Activated CD4-positive, CD25-positive, alpha-beta regulatory T cell treated with anti-CD3 and anti-CD28 coated beads, Interleukin-2, amount 50 U/mL, for 16 hours (primary cell): Measurements from ENCODE around the gene ATXN7.

Source experiments
- DNase-seq: peaks from one replicate; pipeline ENCODE4 v3.0.0-alpha.2; 2020; ENCODE audit warnings: low read depth, low spot score

ATXN7 gene

DNA sequence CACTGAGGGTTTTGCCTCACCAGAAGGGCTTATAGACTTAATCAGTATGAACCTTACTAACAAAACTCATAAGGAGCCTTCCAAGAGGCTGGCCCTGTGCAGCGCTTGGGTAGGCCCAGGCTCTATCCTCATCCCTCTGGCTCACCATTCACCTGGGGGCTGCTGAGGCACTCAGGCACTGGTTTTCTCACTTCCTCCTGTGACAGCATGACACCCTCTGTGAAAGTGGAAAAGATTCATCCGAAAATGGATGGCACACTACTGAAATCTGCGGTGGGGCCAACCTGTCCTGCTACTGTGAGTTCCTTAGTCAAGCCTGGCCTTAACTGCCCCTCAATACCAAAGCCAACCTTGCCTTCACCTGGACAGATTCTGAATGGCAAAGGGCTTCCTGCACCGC is 118.3 kb downstream of the ATXN7 start:
- no peak for DNase-seq

DNA sequence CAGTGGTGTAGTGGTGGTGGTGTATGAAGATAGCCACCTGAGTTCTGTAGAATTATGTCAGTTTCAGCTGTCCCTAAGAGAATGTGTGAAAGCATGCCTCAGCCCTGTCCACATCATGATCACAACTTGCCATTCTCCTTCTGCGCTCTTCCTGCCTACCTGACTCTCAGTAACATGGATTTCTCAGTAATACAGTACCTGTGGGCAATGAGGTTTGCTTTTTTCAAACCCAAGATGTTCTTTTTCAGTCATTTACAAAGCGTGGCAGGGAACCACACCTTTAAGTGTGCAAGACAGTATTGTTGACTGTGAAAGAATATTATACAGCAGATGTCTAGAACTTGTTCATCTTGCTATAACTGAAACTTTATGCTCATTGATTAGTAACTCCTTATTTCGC is 120.7 kb downstream of the ATXN7 start:
- no peak for DNase-seq

DNA sequence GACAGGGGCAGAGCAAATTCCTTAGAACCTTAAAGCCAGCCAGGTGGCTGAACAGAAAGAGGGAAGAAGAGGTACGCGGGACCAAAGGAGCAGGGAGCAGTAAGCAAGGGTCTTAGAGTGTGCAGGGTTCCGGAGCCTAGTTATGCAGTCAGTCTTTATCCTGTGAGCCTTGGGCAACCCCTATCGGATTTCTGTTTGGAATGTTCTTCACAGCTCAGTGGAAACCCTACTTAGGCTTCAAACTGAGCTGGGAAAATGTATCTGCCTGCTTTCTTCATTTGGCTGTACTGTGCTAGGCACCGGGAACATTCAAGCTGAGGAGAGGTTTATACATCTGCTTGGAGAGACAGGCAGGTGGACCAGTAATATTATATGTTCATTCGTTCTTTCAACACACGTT is 122.5 kb downstream of the ATXN7 start:
- DNase-seq, result no peak

DNA sequence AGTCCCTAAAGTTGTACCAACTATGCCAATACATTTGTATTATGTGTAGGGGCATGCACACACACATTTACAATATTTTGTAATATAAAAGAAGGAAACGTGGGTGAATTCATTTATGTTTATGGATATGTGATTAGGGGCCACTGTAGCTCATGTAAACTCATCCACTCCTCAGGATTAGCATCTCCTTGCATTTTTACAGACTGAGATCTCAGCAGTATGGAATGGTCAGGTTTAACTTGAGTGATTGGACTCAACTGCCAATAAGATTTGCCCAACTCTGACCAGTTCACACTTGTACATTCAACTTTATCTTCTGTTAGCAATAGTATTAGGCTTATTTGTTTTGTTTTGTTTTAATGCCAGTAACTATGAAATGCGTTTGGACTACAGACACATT is 123.2 kb downstream of the ATXN7 start:
- no peak for DNase-seq

DNA sequence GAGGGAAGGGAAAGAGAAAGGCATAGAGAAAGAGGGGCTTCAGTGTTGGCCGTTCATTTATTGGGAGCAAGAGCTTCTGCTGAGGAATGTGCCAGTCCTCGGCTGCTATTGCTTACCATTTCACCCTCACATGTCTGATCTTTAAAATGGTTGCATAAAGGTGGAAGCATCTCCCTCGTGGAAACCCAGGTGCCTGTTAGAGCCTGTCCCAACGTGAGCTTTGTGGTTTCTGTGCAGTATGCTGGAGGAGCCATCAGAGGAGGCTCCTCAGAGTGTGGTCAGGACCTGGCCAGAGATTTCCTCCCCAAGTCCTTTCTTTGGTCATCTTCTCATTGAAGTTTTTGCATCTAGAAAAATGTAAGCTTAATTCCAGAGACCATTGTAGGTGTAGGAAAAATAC is 125.3 kb downstream of the ATXN7 start:
- DNase-seq, result no peak

DNA sequence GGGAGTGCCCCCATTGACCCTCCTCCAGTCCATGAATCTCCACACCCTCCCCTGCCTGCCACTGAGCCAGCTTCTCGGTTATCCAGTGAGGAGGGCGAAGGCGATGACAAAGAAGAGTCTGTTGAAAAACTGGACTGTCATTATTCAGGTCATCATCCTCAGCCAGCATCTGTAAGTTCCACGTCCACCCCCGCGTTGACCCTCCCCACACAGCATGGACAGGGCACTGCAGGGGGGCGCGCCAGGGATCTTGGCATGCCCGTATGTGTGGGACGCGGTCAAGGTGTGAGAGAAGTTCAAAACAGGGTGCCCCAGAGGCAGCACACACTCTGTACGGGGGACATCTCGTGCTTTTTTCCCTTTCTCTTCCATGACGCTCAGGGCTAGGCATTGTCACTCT is 126.5 kb downstream of the ATXN7 start:
- no peak for DNase-seq

DNA sequence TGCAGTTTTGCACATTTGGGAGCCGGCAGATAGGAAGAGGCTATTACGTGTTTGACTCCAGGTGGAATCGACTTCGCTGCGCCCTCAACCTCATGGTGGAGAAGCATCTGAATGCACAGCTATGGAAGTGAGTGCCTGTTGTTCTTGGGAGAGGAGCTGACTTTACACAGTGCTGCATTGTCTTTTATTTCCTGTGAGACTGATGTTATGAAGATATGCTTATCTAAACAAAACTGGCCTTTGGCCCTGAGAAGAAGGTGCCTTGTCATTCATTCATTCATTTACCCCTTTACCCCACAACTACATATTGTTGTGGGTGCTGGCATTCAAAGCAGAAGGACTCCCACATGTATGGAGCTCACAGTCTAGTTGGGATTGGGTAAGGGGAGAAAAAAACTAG is 127.1 kb downstream of the ATXN7 start:
- no peak for DNase-seq

DNA sequence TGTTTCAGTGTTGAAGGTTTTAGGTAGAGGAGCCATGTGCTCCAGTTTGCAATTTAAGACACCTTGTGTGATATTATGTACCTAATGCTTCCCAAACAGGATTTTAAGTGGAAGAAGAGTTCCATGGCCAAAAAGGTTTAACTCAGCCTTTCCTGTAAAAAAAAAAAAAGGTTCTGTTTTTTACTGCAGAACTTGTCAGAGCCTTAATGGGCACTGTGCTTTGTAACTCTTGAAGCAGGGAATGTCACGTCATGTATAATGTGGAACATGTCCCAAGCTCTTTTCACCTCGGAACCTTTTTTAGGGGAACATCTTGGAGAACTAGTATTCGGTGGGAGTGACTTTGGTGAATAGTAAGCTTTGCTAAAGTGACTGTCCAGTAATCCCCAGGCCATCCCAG is 128.0 kb downstream of the ATXN7 start:
- no peak for DNase-seq

DNA sequence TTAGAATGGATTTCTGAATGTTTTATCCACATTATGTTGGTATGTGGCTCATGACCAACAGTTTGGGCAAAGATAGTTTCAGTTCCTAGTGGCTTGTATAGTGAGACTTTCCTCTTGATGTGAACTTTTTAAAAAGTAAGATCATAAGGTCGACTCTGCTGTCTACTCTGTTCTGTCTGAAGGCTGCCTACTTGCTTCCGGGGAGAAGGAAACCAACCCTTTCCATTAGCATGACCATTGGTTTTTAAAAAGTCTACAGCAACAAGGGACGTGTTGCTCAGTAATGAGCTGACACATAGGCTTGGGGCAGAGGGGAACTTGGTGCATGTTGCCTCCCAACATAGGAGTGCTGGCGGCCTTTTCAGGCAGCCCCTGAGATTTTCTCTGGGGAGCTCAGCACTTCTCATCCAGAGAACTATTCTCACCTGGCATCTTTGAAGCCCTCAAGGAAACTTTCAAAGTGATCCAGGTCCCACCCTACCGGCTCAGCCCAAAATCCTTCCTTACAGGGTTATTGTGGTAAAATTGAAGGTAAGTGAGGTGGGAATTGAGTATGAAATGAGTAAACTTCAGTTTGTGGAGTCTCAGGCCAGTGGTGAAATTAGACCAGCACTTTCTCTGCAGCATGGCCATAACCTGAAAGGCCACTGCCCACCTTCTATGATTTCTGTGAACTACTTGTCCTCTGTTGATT is 129.0 kb downstream of the ATXN7 start:
- no peak for DNase-seq

DNA sequence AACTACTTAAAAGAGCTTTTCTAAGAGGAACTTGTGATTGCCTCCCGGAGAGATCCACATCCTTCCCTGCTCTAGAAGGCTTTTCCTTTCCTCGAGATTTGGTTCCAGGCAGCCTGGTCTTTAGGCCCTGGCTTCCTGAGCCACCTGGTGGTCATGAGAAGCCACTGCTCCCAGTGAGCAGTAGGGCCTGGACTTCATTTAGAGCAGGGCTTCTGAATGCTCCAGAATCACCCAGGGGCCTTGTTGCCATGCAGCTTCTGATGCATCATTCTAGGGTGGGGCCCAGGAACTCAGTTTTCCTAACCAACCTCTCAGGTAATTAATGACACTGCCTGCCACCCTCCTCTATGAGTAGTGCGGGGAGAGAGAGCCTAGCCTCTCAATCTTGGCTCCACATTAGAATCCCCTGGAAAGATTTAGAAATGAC is 130.0 kb downstream of the ATXN7 start:
- no peak for DNase-seq

DNA sequence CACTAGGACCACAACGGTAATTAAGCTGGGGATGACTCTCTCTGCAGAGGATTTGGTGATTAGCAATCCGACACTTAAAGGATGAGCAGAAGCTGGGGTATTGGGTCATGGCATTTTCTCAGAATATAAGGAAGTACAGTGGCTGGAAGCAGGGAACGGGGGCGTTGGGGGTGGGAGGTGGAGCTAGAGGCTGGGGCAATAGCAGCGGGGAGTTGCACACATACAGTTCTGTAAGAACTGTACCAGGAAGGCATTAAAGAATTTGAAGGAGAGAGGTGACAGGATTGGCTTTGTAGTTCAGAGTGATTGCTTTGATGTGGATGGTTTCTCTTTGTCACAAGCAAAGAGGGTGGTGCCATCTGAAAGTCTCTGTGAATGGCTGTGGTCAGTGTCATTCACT is 131.4 kb downstream of the ATXN7 start:
- no peak for DNase-seq

DNA sequence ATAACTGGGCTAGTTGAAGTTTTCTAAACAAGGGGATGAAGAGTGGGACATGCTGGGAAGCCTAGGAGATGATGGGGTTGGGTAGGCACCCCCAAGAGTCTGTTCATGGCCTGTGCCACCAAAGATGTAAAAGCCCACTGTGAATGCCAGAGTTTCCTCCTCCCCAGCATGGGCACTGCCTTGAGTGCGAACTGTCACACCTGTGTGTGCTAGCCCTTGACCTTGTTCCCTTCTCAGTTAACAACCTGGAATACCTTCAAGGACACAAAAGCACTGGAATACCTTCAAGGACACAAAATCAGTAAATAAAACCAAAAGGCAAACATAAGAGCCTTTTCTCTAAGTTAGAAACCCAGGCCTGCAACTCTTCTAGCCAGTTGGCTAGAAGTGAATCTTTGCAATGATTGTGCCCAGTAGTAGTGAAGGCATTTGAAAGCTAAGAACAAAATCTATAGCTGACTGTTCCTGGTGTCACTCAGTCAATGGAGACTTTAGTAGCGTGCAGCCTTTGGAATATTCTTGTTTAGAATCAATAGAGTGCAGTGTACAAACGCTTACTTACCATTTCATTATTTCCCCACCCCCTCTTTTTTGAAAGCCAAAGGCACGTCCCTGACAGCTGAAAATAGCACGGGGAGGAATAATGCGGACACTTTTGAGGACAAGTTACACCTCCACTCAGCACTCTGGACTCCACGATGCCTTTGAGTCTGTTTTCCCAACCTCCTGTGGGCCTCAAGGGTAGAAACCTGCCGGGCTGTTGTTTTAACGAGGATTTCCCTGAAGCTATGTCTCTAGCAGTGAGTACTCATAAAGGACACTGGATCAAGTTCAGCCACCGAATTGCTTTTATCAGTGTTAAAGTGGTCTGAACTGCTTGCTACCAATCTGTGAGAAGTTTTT is 135.4 kb downstream of the ATXN7 start:
- DNase-seq, result no peak

DNA sequence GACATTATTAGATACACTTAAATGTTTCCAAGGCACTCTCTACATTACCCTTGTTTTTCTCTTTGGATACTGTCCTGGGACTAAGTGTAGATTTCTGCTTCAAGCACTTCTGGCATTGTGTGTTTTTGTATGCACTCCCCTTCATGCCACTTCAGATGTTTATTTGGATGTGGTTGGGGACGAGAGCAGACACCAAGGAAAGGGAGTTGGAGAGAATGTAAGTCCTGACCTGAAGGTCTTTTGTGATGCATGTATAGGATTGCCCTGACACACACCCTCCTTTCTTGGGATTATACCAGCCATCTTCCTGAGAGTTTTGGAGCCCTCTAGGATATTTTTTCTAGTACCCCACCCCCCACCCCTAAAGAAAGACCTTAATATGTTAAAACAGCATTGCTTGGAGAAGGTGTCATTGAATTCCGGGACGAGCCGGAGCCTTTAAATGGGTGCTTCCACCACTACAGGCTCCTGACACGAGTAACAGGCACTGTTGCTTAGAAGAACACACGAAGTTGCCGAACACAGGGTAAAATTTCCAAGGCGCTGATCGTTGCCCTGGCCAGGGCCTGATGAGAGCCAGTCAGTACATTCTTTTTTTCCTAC is 136.9 kb downstream of the ATXN7 start:
- DNase-seq, result no peak

DNA sequence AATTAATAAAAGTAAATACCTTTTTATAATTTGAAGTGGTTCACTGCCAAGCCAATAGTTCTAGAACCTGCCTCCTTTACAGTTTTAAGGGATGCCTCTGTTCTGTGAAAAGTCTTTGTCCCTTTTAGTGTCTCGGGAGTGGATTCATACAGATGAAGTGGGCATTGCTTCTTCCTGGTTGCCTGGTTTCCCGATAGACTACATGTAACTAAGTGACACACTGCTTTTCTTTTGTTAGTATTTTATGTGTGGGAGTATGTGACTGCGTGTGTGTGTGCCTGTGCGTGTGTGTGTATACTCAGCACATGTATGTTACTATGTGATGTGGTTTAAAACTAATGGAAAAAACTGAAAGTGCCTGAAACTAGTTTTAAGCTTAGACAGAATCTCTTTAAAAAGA is 138.6 kb downstream of the ATXN7 start:
- DNase-seq, result no peak

DNA sequence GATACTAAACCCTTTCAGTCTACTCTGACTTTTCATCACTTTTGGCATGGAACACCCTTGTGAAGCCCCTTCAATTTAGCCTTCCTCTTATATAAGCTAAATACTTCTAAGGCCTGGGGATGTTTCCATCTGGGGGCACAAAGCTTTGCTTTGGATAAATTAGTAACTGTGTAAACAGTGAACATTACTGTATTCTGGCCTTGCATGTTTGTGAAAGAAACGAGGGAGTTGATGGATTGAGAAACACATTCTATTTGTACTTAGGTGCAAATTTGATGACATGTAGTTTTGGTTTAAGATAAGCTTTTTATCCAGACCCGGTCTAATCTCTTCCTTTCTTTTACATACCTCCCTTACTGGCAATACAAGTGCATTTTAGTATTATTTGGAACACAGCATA is 139.9 kb downstream of the ATXN7 start:
- DNase-seq, result no peak

DNA sequence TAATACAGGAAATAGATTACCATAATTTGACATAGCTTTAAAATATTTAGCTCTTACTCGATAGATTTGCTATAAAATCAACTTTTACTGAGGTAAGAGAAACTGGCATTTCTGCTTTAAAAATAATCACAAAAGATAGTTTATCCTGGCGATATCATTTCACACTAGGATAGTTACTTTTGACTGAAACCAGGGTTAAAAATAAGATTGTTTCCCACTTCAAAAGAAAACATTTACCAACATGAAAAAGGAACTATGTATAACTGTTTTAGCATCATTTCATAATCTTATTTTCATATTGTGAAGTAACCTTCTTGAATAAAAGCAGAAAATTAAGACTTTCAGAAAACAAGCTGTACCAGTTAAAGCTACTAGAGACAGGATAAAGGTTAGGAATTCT is 144.3 kb downstream of the ATXN7 start:
- no peak for DNase-seq

DNA sequence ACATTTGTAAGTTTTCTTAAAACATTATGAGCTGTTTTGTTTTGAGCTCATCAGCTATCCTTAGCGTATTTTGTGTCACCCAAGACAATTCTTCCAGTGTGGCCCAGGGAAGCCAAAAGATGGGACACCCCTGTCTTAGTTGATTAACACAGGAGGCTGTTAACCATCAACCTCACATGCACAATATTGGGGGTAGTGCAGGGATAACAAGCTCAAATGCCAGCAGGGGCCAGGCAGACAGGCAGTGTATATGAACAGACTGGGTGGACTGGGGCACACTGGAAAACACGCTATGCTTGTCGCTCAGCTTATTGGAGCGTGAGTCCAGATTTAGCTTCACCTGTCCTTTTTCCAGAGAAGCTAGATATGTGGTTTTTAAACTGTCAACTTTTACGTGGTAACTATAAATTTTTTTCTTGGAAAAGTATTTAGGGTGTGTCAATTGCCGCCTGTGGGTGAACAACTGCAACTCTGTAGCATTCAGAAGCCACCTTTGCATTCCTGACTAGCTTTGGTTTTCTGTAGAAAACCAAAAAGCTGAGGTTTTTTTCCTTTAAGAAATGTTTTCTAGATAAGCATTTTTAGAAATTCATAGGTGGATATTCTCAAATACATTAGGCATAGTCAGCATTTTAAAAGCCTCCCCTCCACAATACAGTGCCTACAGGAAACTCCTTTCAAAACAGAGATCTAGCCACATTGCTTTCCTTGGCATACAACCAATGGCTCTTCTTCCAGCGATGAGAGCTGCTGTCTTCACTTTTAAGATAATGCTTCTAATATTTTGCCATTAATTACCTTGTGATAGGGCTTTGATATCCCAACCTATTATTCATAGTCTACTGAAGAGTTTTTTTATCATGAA is 145.1 kb downstream of the ATXN7 start:
- DNase-seq, result no peak

DNA sequence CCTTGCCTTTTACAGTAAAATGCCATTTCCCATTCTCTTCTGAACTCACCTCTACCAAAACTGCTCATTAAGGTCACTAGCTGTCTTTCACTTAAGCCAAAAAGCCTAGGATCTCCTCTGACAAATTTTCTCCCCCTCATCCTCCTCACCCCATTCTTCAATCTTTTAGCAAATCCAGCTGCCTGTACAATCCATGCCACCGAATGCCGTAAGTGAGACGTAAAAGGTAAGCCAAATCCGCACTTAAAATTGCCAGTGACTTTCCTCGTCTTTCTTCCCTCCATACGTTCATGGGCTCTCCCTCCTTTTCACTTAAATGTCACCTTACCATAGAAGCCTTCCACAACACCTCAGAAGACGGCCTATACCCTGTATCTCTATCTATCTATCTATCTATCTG is 145.9 kb downstream of the ATXN7 start:
- DNase-seq, result no peak

DNA sequence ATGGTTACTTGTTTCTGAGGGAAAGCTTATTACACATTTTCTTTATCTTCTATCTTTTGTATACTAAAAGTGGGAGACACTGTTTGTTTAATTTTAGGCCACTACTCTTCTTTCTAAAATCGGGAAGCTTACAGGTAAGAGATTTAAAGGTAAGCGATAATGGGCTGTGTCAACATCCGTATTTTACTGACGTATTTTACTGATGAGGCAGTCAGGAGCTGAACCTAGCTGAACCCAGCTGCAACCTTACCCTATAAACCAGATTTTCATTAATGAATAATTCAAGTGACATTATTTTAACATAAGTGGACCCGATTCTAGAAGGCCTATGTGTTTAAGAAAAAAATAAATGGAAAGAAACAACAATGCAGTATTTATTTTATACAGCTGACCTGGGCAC is 146.5 kb downstream of the ATXN7 start:
- no peak for DNase-seq

DNA sequence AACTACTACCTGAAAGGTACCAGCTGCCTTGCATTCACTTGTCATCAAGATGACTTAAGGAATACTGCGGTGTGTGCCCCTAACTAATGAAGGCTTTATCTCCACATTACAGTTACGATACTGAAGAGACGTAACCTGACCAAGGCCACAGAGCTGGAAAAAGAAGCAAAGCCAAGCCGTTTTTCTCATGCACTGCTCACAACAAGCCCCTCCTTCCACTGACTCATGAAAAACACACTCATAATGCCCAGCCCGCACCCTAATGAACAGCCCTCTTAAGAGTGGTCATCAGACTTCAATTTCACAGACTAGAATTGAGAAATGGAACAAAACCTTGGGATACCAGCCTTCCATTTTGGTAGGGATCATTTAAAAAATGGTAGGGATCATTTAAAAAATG is 148.0 kb downstream of the ATXN7 start:
- no peak for DNase-seq

DNA sequence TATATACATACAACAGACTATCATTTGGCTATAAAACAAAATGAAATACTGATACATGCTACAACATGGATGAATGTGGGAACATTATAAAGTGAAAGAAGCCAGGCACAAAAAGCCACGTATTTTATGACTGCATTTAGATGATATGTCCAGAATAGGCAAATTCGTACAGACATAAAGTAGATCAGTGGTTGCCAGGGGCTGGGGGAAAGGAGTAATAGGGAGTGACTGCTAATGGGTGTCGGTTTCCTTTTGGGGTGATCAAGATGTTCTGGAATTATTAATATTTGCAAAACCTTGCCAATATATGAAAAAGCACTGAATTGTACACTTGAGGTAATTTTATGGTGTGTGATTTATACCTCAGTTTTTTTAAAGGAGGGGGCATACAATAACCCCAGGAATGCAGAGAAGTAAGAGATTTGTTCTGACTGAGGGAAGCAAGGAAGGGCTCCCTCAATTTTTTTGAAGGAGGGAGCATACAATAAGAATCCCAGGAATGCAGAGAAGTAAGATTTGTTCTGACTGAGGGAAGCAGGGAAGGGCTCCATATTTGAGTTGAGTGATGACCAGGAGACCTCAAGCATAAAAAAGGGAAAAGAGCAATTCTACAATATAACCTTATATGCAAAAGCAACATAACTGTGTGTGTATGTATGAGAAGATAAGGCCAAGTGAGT is 153.4 kb downstream of the ATXN7 start:
- no peak for DNase-seq
